H1 (cell line): ENCODE measurements around the gene TFB1M.

ENCODE experiments used
- EGR1 ChIP-seq: IDR thresholded peaks from 2 replicates; pipeline ENCODE4 v1.6.1; 2011; ENCODE audit warnings: low read depth, low read length, borderline replicate concordance
- EZH2 ChIP-seq: fragments of 200-600 bp; sonication (generic); IDR thresholded peaks from 2 replicates; pipeline ENCODE4 v1.7.1; 2012; ENCODE audit warnings: low read depth, mild to moderate bottlenecking, moderate library complexity, low read length, inconsistent platforms; ENCODE audit not compliant: severe bottlenecking
- FOSL1 ChIP-seq: IDR thresholded peaks from 2 replicates; pipeline ENCODE4 v1.6.1; 2011; ENCODE audit warnings: mild to moderate bottlenecking, low read depth, low read length, moderate library complexity; ENCODE audit not compliant: insufficient read depth
- JUND ChIP-seq: IDR thresholded peaks from 2 replicates; pipeline ENCODE4 v1.6.1; 2011; ENCODE audit warnings: mild to moderate bottlenecking, improper control_type of control experiment, low read length
- KDM4A ChIP-seq: IDR thresholded peaks from one replicate; pipeline ENCODE4 v1.7.1; 2012; ENCODE audit warnings: low read depth, mild to moderate bottlenecking, moderate library complexity, low read length, inconsistent platforms; ENCODE audit not compliant: severe bottlenecking
- PHF8 ChIP-seq: fragments of 200-600 bp; sonication (generic); conservative IDR thresholded peaks from 2 replicates; pipeline ENCODE4 v1.7.1; 2012; ENCODE audit warnings: low read depth, mild to moderate bottlenecking, inconsistent platforms, low read length, moderate library complexity
- POLR2A ChIP-seq, 2 experiments: IDR thresholded peaks; 1 replicate in 1 of 2; 2 replicates in 1 of 2; pipeline ENCODE4 v1.6.1; 2011; ENCODE audit warnings: low read depth in 2 of 2, low read length in 2 of 2, mild to moderate bottlenecking in 2 of 2; ENCODE audit errors: control extremely low read depth in 1 of 2
- SAP30 ChIP-seq: fragments of 300-600 bp; sonication (generic); IDR thresholded peaks from 2 replicates; pipeline ENCODE4 v1.7.1; 2012; ENCODE audit warnings: low read length, moderate library complexity, mild to moderate bottlenecking, inconsistent platforms; ENCODE audit not compliant: insufficient read depth, insufficient replicate concordance
- SRF ChIP-seq: IDR thresholded peaks from 2 replicates; pipeline ENCODE4 v1.6.1; 2011; ENCODE audit warnings: mild to moderate bottlenecking, low read depth, low read length, moderate library complexity
- SUZ12 ChIP-seq: fragments of 200-600 bp; sonication (generic); IDR thresholded peaks from 2 replicates; pipeline ENCODE4 v1.6.1; 2012; ENCODE audit warnings: mild to moderate bottlenecking, inconsistent platforms, low read length, moderate library complexity, mixed read lengths
- TF ChIP-seq, protein P1 (sequence below), 3 experiments: IDR thresholded peaks; 1 replicate in 2 of 3; 2 replicates in 1 of 3; pipeline versions ENCODE4 v1.5.1 to v1.6.1; 2011; ENCODE audit warnings: low read length in 3 of 3, mild to moderate bottlenecking in 3 of 3, inconsistent platforms in 2 of 3, low read depth in 1 of 3, moderate library complexity in 1 of 3; ENCODE audit not compliant: insufficient read depth in 1 of 3; ENCODE audit errors: control extremely low read depth in 1 of 3

DNA sequence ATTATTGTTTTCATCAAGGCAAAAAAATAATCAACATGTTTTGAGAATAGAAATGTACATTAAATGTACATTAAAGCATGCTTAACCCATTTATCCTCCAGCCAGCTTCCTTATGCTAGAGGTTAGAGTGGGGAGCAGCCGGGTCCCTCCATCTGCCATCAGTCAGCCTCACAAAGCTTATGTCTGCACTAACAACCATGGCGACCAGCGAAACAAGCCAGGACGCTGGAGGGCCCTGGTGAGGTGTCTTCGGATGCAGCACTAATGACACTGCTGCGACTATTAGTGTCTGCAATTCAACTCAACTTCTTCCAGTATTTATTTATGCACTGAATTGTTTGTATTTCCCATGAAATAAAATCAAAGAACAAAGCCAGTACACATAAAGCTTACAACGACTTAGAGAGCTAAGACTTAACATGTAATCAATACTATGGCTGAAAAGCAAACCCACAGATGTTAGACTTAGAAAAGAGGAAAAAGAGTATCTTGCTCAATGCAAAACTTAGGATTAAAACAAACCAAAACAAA is 43.7 kb downstream of the TFB1M start:
- TF ChIP-seq PHF8 (no peak), EGR1 (no peak), POLR2A (IDR thresholded peaks at IDR 0.05; ENCODE audit: control extremely low read depth in 1 of 2, low read depth in 2 of 2, low read length in 2 of 2) (no peak), SRF (no peak), SAP30 (no peak), EZH2 (no peak), FOSL1 (no peak), JUND (no peak), KDM4A (no peak), SUZ12 (no peak)
- TF ChIP-seq, protein P1, sequence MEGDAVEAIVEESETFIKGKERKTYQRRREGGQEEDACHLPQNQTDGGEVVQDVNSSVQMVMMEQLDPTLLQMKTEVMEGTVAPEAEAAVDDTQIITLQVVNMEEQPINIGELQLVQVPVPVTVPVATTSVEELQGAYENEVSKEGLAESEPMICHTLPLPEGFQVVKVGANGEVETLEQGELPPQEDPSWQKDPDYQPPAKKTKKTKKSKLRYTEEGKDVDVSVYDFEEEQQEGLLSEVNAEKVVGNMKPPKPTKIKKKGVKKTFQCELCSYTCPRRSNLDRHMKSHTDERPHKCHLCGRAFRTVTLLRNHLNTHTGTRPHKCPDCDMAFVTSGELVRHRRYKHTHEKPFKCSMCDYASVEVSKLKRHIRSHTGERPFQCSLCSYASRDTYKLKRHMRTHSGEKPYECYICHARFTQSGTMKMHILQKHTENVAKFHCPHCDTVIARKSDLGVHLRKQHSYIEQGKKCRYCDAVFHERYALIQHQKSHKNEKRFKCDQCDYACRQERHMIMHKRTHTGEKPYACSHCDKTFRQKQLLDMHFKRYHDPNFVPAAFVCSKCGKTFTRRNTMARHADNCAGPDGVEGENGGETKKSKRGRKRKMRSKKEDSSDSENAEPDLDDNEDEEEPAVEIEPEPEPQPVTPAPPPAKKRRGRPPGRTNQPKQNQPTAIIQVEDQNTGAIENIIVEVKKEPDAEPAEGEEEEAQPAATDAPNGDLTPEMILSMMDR (IDR thresholded peaks at IDR 0.05; ENCODE audit: control extremely low read depth in 1 of 3, insufficient read depth in 1 of 3, low read depth in 1 of 3, low read length in 3 of 3) = no peak
